GM18519 (cell line): ENCODE results near the gene NTSR2.

Source experiments
- ATAC-seq: cut with Tn5 transposase; IDR thresholded peaks from one replicate; pipeline ENCODE4 v1.9.1; 2021; ENCODE audit warnings: mild to moderate bottlenecking, moderate library complexity; ENCODE audit not compliant: unreplicated experiment, low FRiP score

The NTSR2 gene, protein sequence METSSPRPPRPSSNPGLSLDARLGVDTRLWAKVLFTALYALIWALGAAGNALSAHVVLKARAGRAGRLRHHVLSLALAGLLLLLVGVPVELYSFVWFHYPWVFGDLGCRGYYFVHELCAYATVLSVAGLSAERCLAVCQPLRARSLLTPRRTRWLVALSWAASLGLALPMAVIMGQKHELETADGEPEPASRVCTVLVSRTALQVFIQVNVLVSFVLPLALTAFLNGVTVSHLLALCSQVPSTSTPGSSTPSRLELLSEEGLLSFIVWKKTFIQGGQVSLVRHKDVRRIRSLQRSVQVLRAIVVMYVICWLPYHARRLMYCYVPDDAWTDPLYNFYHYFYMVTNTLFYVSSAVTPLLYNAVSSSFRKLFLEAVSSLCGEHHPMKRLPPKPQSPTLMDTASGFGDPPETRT

DNA sequence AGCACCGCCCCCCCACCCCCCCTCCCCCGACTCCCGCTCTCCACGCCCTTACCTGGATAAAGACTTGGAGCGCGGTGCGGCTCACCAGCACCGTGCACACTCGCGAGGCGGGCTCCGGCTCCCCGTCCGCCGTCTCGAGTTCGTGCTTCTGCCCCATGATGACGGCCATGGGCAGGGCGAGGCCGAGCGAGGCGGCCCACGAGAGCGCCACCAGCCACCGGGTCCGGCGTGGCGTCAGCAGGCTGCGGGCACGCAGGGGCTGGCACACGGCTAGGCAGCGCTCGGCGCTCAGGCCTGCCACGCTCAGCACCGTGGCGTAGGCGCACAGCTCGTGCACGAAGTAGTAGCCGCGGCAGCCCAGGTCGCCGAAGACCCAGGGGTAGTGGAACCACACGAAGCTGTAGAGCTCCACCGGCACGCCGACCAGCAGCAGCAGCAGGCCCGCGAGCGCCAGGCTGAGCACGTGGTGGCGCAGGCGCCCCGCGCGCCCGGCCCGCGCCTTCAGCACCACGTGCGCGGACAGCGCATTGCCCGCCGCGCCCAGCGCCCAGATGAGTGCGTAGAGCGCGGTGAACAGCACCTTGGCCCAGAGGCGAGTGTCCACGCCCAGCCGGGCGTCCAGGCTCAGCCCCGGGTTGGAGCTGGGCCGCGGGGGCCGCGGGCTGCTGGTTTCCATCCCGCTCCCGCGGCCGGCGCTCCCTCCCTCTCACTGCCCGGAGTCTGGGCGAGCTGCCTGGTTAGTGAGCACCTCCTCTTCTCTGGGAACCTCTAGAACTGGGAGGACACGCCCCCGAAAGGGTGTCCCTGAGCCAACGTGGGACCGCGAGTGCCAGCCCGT, at the start of gene NTSR2:
Gene NTSR2 (minus strand): TSS at position 742 of the 838 bp plus-strand sequence. CDS start 66 bp downstream, at position 676.
- no peak for ATAC-seq

DNA sequence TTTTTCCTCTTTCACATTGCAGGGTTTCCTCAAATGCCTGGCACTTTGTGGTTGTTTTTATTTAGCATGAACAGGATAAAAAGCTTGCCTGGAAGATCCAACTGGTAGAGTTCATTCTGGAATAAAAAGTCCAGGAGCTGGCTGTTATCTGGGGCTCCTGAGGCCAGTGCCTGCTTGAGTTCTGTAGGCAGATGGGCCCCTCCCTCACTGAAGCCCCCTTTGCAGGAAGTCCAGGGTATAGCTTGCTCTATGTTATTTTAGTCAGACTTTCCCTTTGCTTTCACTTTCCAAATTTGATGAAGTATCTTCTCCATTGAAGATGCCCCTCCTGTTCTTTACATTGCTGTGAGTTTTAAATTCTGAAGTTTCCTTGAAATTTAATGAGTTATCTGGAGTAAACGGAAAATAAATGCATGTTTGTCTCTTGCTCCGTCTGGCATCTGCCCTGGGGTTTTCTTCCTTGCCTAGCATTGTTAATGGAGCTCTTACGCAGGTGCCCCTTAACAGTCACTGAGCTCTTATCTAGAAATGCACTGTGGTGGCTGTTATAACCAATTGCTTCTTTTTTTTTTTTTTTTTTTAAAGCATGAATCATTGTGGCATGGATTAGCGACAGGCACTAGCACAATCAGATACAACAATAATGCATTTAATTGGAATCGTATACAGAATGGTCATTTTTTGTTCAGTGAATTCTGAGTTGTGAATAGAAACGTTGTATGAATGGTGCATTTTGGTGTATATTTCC, 49.4 kb upstream of the NTSR2 start:
- no peak for ATAC-seq

DNA sequence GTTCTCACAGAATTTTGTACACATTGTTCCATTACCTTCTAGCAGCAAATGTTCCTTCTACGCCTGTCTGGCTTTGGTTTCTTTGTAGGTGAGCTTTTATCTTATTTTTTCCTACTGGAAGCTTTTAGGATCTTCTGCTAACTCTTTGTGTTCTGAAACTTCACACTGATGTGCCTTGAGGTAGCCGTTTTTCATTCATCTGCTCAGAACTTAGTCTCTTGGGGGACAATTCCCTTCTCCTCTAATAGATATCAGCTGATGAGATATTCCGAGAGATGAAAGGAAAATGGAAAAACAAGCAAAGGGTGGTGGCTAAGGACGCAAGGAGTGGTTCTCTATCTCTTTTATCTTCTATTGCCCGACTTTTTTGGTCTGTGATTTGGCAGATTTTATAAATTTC, 48.6 kb upstream of the NTSR2 start:
- ATAC-seq = no peak

DNA sequence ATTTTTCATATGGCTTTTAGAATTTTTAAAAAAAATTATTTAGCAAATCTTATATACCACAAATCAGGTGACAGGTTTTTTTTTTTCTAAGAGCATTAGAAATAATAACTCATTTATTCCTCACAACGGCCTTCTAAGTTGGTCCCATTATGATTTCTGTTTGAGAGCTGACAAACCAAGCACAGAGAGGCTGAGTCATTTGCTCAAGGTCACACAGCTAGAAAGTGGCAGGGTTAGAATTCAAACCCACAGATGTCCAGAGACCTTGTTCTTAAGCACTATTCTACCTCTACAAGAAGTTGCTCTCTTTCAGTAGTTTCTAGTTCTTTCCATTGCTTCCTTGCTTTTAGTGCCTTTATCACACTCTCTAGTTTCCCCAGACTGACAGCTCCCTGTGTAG, 47.6 kb upstream of the NTSR2 start:
- no peak for ATAC-seq

DNA sequence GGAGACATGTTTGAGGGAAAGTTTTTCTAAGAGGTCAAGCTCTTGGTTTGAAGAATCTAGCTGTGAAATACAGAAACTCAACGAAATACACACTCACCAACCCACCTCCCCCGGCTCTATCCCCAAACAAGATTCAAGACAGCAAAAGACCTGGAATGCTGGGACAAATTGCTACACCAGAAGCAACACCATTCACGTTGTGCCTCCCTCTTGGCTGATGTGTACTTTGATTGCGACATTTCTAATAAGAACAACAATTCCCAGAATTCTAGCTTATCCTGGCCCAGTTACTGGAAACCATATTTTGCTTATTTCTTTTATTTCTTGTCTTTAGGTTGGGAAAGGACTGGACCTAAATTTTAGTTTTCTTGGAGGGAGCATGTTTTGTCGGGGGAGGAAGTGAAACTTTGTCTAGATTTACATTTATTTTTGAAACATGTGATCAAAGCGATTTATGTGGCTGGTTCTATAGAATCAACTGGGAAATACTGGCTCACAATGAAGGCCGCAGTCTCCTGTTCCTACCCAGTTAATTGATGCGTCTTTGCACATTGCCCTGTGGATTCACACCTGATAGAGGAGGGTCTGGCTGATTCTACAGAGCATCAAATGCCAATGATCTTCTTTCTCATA, 46.8 kb upstream of the NTSR2 start:
- no peak for ATAC-seq

DNA sequence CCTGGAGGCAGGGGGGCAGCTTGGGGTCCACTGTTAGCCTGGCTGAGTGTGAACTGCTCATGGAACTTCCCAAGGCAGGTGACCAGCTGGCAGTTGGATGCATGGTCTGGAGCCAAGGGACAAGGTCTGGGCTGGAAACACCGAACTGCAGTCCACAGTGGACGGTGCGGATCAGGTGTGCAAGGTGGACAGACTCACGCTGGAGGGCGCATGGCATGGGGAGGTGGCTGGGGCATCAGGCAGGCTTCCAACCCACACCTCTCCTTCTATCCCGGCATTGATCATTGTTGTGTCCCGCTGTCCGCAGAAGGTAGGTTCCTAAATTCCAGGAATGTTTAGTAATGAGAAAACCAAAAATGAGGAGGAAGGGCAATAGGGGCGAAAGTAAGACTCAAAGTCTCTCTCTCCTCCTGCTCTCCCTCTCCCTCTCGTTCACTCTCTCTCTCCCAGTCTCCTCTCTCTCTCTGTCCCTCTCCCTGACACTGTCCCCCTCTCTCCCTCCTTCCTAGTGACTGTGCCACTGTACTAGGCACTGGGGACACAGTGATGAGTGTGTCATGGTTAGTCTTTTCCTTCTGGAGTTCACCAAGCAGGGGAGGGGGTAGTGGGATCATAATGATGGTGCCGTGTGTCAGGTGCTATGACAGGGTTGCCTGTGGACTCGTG, 46.1 kb upstream of the NTSR2 start:
- no peak for ATAC-seq

DNA sequence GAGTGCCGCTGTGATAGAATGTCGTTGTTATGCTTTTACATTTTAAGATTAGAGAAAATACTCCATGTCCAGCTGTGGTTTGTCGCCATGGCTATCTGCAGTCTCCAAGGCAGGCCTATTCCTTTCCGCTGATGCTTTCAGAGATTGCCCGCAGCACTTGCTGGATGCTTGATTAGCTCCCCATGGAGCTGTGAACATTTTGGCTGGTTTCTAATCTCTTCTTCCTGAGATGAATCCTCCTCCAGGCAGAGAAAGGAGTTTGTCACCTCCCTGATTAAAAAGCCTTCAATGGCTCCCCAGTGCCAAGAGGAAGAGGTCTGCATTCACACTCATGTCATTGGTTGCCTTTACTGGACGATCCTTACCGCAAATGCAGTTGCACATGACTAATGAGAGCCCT, 43.8 kb upstream of the NTSR2 start:
- ATAC-seq = no peak

DNA sequence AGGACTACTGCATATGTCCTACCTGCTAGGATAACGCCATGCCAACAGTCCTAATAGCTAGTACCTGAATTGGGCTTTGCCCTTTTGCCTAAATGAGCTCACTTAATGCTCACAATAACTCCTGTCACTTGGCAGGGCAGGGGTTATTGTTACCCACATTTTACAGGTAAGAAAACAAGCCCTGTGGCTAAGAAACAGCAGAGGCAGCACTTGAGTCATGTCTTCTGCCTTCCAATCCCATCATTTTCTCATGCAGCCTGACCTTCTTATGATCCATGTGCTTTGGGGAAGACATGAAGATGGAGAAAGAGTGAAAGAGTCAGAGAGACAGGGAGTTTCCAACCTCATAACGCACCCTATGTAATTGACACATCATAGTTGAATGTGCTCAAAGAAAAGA, 42.9 kb upstream of the NTSR2 start:
- ATAC-seq = no peak

DNA sequence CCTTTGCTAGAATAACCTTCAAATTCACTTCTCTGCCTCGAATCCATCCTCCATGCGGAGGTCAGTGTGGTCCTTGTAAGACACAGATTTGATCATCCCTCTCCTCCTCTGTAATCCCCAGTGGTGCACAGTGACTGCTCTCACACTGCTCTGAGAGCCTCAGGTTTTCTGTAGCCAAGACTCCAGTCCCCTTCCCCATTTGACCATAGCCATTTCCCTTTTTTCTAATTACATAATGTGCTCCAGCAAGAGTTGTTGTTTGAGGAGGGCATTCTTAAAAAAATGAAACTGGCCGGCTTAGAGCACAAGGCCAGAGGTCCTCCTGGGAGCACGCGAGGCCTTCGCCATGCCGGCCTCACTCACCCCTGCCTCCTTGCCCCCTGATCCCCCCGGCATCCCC, 41.8 kb upstream of the NTSR2 start:
- no peak for ATAC-seq

DNA sequence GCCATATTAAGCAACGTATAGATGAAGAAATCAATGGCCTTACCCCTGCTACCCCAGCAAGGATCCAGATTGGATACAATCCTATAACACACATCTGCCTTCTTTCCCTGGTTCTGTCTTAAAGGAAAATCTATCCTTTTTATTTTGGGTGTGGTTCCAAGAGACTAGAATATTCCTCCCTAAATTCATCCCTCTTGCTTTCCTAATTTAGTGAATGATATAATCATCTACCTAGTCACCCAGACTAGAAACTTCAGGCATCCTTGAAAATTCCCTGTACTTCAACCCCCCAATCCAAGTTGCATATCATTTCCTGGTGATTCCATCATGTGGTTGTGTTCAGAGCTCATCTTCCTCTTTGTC, 41.3 kb upstream of the NTSR2 start:
- no peak for ATAC-seq

DNA sequence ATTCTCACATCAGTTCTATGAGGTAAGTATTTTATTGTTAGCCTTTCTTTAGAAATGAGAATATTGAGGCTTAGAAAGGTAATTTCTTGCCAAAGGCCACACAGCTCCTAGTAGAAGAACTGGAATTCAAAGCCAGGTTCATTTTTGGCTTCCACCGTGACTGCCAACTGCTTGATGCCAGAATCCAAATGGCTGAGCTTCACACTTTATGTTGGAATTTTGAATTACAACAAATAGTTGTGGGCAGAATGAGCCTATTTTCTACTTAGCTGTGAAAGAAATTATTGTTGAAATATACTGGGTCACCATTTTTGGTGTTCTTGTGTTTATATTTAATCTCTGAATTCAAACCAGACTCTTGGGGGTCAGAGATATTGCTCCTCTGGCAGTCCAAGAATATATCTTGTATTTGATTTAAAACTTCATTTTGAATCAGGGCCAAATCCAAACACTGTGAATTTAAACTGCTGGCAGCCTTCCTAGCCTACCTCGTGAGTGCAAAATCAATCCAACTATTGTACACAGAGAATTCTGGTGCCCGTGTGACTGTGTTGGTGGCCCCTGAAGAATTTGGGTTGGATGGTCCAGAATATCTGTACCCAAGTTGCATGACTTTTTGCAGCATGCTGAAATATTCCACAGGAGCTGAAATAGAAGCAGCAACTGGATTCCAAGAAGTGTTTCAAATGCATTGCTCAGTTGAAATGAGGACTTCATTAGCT, 40.8 kb upstream of the NTSR2 start:
- no peak for ATAC-seq

DNA sequence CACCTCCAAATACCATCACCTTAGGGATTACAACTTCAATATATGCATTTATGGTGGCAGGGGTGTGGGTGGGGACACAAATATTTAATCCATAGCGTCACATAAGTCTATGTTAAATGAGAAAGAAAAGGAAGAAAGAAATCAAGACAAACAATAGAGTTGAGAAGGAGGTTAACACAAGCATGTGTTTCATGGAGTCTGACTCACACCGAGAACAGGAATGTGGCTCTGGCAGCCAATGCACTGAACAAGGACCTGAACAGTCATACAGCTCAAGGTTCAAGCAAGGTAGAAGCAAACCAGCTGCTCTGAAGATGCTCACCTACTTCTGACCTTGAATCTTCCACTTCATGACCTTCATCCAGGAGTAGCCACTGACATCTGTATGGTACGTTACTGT, 40.2 kb upstream of the NTSR2 start:
- ATAC-seq = no peak

DNA sequence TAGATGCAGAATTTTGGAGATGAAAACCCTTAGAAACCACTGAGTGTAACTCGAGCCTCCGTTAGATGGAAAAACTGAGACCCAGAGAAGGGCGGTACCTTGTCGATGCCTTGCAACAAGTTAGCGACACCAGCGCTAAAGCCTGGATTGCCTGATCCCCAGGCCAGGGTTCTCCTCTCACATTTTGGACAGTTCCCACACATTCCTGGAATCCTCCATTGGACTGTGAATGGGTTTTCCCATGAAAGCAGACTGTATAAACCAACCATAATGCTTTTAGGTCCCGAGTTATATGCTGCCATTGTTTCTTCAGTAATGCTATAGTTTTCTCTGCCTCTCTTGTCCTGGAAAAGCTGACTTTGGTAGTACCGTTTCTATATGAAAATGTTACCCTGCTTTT, 39.3 kb upstream of the NTSR2 start:
- no peak for ATAC-seq

DNA sequence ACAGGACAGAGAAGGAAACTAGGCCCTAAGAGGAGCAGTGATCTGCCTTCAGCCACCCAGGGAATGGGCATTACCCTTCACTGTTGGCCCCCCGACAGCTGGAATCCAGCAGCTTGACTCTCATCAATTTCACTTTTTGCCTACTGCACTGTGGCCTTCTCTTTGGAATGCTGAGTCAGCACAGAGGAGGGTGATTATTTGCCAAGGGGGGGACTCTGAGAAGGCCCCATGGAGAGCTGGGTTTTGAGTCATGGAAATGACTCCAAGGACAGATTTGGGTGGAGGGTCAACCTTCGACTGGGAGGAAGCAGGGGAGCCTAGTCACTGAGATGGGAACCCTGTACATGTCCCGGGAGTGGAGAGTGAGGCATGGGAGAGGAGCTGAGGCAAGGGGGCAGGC, 38.1 kb upstream of the NTSR2 start:
- no peak for ATAC-seq

DNA sequence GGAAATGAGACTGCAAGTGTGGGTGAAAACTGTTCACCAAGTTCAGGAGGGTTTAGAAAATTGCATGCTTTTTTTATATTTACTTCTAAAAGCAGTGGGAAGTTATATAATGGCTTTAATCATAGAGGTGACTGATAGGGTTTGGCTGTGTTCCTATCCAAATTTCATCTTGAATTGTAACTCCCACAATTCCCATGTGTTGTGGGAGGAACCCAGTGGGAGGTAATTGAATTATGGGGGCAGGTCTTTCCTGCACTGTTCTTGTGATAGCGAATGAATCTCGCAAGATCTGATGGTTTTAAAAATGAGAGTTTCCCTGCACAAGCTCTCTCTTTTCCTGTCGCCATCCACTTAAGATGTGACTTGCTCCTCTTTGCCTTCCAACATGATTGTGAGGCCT, 35.7 kb upstream of the NTSR2 start:
- no peak for ATAC-seq

DNA sequence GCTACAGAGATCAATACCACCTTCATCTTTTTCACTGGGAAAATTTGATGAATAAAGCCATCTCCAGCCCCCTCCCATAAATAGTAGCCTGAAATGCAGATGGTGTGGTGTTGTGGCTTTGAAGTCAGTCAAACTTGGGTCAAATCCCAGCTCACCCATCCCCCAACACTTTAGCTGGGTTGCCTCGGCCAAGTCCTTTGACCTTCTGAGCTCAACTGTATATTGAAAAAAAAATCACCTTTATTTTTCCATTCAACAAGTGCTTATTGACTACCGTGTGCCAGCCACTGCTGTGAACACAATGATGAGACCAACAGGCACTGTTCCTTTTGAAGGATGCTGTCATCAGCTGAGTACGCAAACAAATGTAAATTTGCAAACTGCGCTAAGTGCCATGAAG, 35.1 kb upstream of the NTSR2 start:
- no peak for ATAC-seq

DNA sequence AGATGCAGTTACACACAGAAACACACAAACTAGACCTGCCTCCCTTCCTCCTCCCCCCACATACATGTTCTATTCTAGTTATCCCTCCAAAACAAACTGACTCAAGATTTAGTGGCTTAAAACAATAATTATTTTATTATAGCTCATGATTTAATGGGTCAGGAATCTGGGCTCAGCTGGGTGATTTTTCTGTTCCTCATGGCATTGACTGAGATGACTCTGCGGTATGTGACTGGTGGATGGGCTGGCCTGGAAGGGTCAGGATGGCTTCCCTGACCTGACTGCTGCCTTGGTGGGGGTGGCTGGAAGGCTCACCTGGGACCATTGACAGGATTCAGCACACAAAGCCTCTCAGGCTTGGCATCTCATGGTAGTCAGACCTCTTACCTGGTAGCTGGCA, 33.7 kb upstream of the NTSR2 start:
- no peak for ATAC-seq

DNA sequence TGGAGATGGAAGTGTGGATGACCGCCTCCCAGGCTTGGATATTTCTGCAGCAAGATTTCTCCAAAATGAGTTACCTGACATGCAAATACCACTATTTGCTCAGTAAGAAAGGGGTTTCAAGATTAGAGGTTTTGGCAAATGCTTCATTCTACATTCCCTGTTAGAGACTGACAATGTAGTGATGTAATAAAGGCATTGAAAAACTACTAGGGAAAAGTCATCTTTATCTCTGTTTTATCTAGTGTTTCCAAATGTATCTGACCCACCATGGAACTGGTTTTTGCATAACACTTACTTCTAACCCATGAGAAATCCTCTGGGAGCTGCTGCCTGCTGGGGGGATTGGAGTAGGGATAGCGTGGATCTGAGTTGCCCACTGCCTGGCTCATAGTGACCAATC, 33.0 kb upstream of the NTSR2 start:
- ATAC-seq = no peak

DNA sequence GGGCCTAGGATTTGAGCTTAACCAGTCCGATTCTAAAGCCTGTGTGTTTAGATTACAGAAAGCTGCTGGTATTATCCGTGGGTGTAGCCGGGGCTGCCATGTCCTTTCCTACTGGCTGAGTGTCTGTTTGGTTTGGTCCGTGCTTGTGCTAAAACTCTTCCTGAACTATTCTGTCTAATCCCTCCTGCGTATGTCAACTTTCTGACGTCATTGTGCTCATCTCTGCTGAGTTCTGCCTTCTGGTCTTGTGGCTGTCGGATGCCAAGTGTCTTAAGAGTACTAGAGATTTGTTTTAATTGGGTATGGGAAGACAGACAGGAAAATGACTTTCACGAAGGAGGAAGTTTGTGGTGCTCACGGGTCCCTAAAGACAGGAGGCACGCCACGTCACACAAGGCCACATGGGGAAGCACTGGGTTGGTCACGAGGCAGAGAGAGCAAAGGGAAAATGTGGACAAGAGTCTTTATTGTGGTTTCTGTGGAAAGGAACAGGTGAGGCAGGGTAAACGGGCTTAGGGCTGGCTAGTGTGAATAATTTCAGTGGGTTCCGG, 31.8 kb upstream of the NTSR2 start:
- no peak for ATAC-seq
